IPS-18a (cell line): ENCODE results near the gene DEFB112.

Experiments
- H3K27ac ChIP-seq: one replicate; pipeline ENCODE4 v1.5.1; 2013; ENCODE audit warnings: low read length
- H3K27me3 ChIP-seq: one replicate; pipeline ENCODE4 v1.6.1; 2013; ENCODE audit warnings: mild to moderate bottlenecking, low read length; ENCODE audit not compliant: control insufficient read depth, insufficient read depth
- H3K36me3 ChIP-seq: one replicate; pipeline ENCODE4 v1.6.1; 2013; ENCODE audit warnings: low read depth, low read length; ENCODE audit not compliant: control insufficient read depth
- H3K4me1 ChIP-seq: one replicate; pipeline ENCODE4 v1.6.1; 2013; ENCODE audit warnings: low read depth, low read length; ENCODE audit not compliant: control insufficient read depth
- H3K4me3 ChIP-seq: one replicate; pipeline ENCODE4 v1.5.1; 2013; ENCODE audit warnings: low read length
- H3K9ac ChIP-seq: one replicate; pipeline ENCODE4 v1.6.1; 2013; ENCODE audit warnings: mild to moderate bottlenecking, low read length, moderate library complexity
- H3K9me3 ChIP-seq: one replicate; pipeline ENCODE4 v1.6.1; 2013; ENCODE audit warnings: low read depth, low read length; ENCODE audit not compliant: control insufficient read depth

The DEFB112 gene

GRCh38 chr6:50049829-50050228 is at the start of gene DEFB112:
TSS of gene DEFB112 (minus strand) at chr6:50049929. CDS start at chr6:50049869, 60 bp downstream.
- no peak within 1 kb of the TSS for H3K4me3 ChIP-seq
- H3K4me1 ChIP-seq: no peaks in the 10 kb centered on the region
- H3K27me3 ChIP-seq: no peaks in the 10 kb centered on the region
- H3K9ac ChIP-seq: no peak within 1 kb of the TSS
- no peak within 1 kb of the TSS for H3K27ac ChIP-seq
- no peaks in the 10 kb centered on the region for H3K9me3 ChIP-seq
- no peaks in the 10 kb centered on the region for H3K36me3 ChIP-seq

GRCh38 chr6:50098641-50098993 is 48.9 kb upstream of the DEFB112 start:
- H3K36me3 ChIP-seq: no peaks in the 10 kb centered on the region
- H3K9ac ChIP-seq: no peak overlapping the region
- H3K27ac ChIP-seq: no peak overlapping the region
- H3K9me3 ChIP-seq: no peaks in the 10 kb centered on the region
- no peaks in the 10 kb centered on the region for H3K27me3 ChIP-seq
- H3K4me1 ChIP-seq: no peaks in the 10 kb centered on the region
- H3K4me3 ChIP-seq: no peak overlapping the region

- Histone ChIP-seq H3K4me3 (no peak overlapping the region), H3K27ac (no peak overlapping the region), H3K4me1 (no peaks in the 10 kb centered on the region), H3K9ac (no peak overlapping the region), H3K9me3 (no peaks in the 10 kb centered on the region), H3K27me3 (no peaks in the 10 kb centered on the region), H3K36me3 (no peaks in the 10 kb centered on the region)
These were observed 48.4 kb upstream of the DEFB112 start for GRCh38 chr6:50097966-50098640.

GRCh38 chr6:50096296-50096695 is 46.6 kb upstream of the DEFB112 start:
- no peaks in the 10 kb centered on the region for H3K9me3 ChIP-seq
- H3K4me3 ChIP-seq: no peak overlapping the region
- no peak overlapping the region for H3K9ac ChIP-seq
- no peaks in the 10 kb centered on the region for H3K27me3 ChIP-seq
- no peaks in the 10 kb centered on the region for H3K4me1 ChIP-seq
- no peaks in the 10 kb centered on the region for H3K36me3 ChIP-seq
- no peak overlapping the region for H3K27ac ChIP-seq

GRCh38 chr6:50093938-50094272 is 44.2 kb upstream of the DEFB112 start:
- Histone ChIP-seq H3K4me1 (no peaks in the 10 kb centered on the region), H3K27me3 (no peaks in the 10 kb centered on the region), H3K9ac (no peak overlapping the region), H3K9me3 (no peaks in the 10 kb centered on the region), H3K36me3 (no peaks in the 10 kb centered on the region), H3K27ac (no peak overlapping the region), H3K4me3 (no peak overlapping the region)

- Histone ChIP-seq H3K4me1 (no peaks in the 10 kb centered on the region), H3K36me3 (no peaks in the 10 kb centered on the region), H3K9me3 (no peaks in the 10 kb centered on the region), H3K27ac (no peak overlapping the region), H3K9ac (no peak overlapping the region), H3K4me3 (no peak overlapping the region), H3K27me3 (no peaks in the 10 kb centered on the region)
These were observed 43.6 kb upstream of the DEFB112 start for GRCh38 chr6:50093116-50093937.

- Histone ChIP-seq H3K4me3 (no peak overlapping the region), H3K4me1 (no peaks in the 10 kb centered on the region), H3K27me3 (no peaks in the 10 kb centered on the region), H3K27ac (no peak overlapping the region), H3K9ac (no peak overlapping the region), H3K9me3 (no peaks in the 10 kb centered on the region), H3K36me3 (no peaks in the 10 kb centered on the region)
These were observed 41.9 kb upstream of the DEFB112 start for GRCh38 chr6:50091641-50092040.

- Histone ChIP-seq H3K4me1 (no peaks in the 10 kb centered on the region), H3K9me3 (no peaks in the 10 kb centered on the region), H3K9ac (no peak overlapping the region), H3K36me3 (no peaks in the 10 kb centered on the region), H3K27ac (no peak overlapping the region), H3K27me3 (no peaks in the 10 kb centered on the region), H3K4me3 (no peak overlapping the region)
These were observed 40.2 kb upstream of the DEFB112 start for GRCh38 chr6:50089911-50090310.

GRCh38 chr6:50087231-50087954 is 37.7 kb upstream of the DEFB112 start:
- no peak overlapping the region for H3K4me3 ChIP-seq
- no peak overlapping the region for H3K27ac ChIP-seq
- H3K9ac ChIP-seq: no peak overlapping the region
- no peaks in the 10 kb centered on the region for H3K36me3 ChIP-seq
- H3K27me3 ChIP-seq: no peaks in the 10 kb centered on the region
- no peaks in the 10 kb centered on the region for H3K9me3 ChIP-seq
- no peaks in the 10 kb centered on the region for H3K4me1 ChIP-seq

GRCh38 chr6:50077385-50077784 is 27.7 kb upstream of the DEFB112 start:
- H3K9me3 ChIP-seq: no peaks in the 10 kb centered on the region
- no peak overlapping the region for H3K4me3 ChIP-seq
- no peaks in the 10 kb centered on the region for H3K27me3 ChIP-seq
- no peak overlapping the region for H3K27ac ChIP-seq
- H3K36me3 ChIP-seq: no peaks in the 10 kb centered on the region
- H3K9ac ChIP-seq: no peak overlapping the region
- no peaks in the 10 kb centered on the region for H3K4me1 ChIP-seq

- Histone ChIP-seq H3K27ac (no peak overlapping the region), H3K4me3 (no peak overlapping the region), H3K9me3 (no peaks in the 10 kb centered on the region), H3K27me3 (no peaks in the 10 kb centered on the region), H3K9ac (no peak overlapping the region), H3K36me3 (no peaks in the 10 kb centered on the region), H3K4me1 (no peaks in the 10 kb centered on the region)
These were observed 26.7 kb upstream of the DEFB112 start for GRCh38 chr6:50076431-50076830.
